GM06990 (cell line): ENCODE measurements around the gene PBX3.

Source experiments
- DNase-seq: peaks from one replicate; pipeline ENCODE4 v3.0.0-alpha.2; 2011; ENCODE audit not compliant: insufficient read length; ENCODE audit errors: extremely low read depth
- H3K27me3 ChIP-seq: replicated peaks from 2 replicates; pipeline ENCODE4 v1.6.0; 2011; ENCODE audit warnings: low read length; ENCODE audit not compliant: control insufficient read depth, insufficient read depth
- H3K36me3 ChIP-seq: 2 replicates; pipeline ENCODE4 v1.5.1; 2011; ENCODE audit warnings: low read length; ENCODE audit not compliant: control insufficient read depth, insufficient read depth
- H3K4me3 ChIP-seq: replicated peaks from 2 replicates; pipeline ENCODE4 v1.5.1; 2011; ENCODE audit warnings: low read depth, mild to moderate bottlenecking, control low read depth, low read length
- CTCF ChIP-seq: IDR thresholded peaks from 2 replicates; pipeline ENCODE4 v1.5.1; 2011; ENCODE audit warnings: low read length, control low read depth, mild to moderate bottlenecking, inconsistent platforms; ENCODE audit not compliant: insufficient read depth, poor library complexity, severe bottlenecking

Gene PBX3

GRCh38 chr9:125987420-125987819 lies 240.2 kb downstream of the PBX3 start:
- no peak for TF ChIP-seq CTCF
- no peak overlapping the region for H3K4me3 ChIP-seq
- DNase-seq, result no peak
- no peaks in the 10 kb centered on the region for H3K27me3 ChIP-seq
- H3K36me3 ChIP-seq, result no peaks in the 10 kb centered on the region

GRCh38 chr9:125988479-125989050 lies 241.4 kb downstream of the PBX3 start:
- no peak for TF ChIP-seq CTCF
- Histone ChIP-seq H3K4me3 (no peak overlapping the region), H3K27me3 (no peaks in the 10 kb centered on the region), H3K36me3 (no peaks in the 10 kb centered on the region)
- DNase-seq, result no peak

GRCh38 chr9:125989090-125989501 lies 241.9 kb downstream of the PBX3 start:
- H3K27me3 ChIP-seq, result no peaks in the 10 kb centered on the region
- no peak overlapping the region for H3K4me3 ChIP-seq
- no peak for DNase-seq
- no peaks in the 10 kb centered on the region for H3K36me3 ChIP-seq
- no peak for TF ChIP-seq CTCF

GRCh38 chr9:125989524-125990180 lies 242.5 kb downstream of the PBX3 start:
- H3K27me3 ChIP-seq, result no peaks in the 10 kb centered on the region
- no peak overlapping the region for H3K4me3 ChIP-seq
- no peaks in the 10 kb centered on the region for H3K36me3 ChIP-seq
- DNase-seq, result no peak
- no peak for TF ChIP-seq CTCF

- TF ChIP-seq CTCF, result no peak
- no peak for DNase-seq
- no peak overlapping the region for H3K4me3 ChIP-seq
- H3K36me3 ChIP-seq, result no peaks in the 10 kb centered on the region
- no peaks in the 10 kb centered on the region for H3K27me3 ChIP-seq
Measured at GRCh38 chr9:125990186-125990792, 243.1 kb downstream of the PBX3 start.
